BE2C (cell line): ENCODE data around the gene AOC1.

Experiments
- DNase-seq: peaks from one replicate; pipeline ENCODE4 v3.0.0-alpha.2; 2020
- H3K27me3 ChIP-seq: fragments of 250-450 bp; sonication (Bioruptor Pico); 2 replicates; pipeline ENCODE4 v1.5.1; 2020; ENCODE audit warnings: mild to moderate bottlenecking
- H3K36me3 ChIP-seq: fragments of 250-450 bp; sonication (Bioruptor Pico); 2 replicates; pipeline ENCODE4 v1.5.1; 2020; ENCODE audit warnings: mild to moderate bottlenecking
- H3K4me1 ChIP-seq: fragments of 250-450 bp; sonication (Bioruptor Pico); 2 replicates; pipeline ENCODE4 v1.5.1; 2020
- H3K4me3 ChIP-seq: 2 replicates; pipeline ENCODE4 v1.5.1; 2011; ENCODE audit warnings: low read depth, low read length
- H3K9me3 ChIP-seq: fragments of 250-450 bp; sonication (Bioruptor Pico); 2 replicates; pipeline ENCODE4 v1.5.1; 2020
- TF ChIP-seq, protein P1 (sequence below): IDR thresholded peaks from 2 replicates; pipeline ENCODE4 v1.5.1; 2012; ENCODE audit warnings: mild to moderate bottlenecking, low read depth, low read length

AOC1 gene

DNA sequence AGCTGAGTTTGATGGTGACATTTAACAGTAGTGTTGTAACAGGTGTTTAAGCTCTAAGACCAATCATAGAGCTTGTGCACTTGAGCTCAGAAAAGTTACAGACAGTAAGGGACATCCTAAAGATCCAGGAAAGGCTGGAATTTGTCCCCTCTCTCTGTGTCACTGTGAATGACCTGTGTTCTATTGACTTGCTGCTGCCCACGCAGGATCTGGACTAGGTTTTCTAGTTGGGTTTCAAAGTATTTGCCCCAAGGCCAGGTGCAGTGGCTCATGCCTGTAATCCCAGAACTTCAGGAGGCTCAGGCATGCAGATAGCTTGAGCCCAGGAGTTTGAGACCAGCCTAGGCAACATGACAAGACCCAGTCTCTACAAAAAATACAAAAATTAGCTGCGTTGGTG lies 17.1 kb downstream of the AOC1 start:
- no peaks in the 10 kb centered on the region for H3K9me3 ChIP-seq
- TF ChIP-seq, protein P1, sequence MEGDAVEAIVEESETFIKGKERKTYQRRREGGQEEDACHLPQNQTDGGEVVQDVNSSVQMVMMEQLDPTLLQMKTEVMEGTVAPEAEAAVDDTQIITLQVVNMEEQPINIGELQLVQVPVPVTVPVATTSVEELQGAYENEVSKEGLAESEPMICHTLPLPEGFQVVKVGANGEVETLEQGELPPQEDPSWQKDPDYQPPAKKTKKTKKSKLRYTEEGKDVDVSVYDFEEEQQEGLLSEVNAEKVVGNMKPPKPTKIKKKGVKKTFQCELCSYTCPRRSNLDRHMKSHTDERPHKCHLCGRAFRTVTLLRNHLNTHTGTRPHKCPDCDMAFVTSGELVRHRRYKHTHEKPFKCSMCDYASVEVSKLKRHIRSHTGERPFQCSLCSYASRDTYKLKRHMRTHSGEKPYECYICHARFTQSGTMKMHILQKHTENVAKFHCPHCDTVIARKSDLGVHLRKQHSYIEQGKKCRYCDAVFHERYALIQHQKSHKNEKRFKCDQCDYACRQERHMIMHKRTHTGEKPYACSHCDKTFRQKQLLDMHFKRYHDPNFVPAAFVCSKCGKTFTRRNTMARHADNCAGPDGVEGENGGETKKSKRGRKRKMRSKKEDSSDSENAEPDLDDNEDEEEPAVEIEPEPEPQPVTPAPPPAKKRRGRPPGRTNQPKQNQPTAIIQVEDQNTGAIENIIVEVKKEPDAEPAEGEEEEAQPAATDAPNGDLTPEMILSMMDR = no peak
- H3K27me3 ChIP-seq = no peaks in the 10 kb centered on the region
- no peak overlapping the region for H3K4me3 ChIP-seq
- no peaks in the 10 kb centered on the region for H3K36me3 ChIP-seq
- no peaks in the 10 kb centered on the region for H3K4me1 ChIP-seq
- DNase-seq = no peak

DNA sequence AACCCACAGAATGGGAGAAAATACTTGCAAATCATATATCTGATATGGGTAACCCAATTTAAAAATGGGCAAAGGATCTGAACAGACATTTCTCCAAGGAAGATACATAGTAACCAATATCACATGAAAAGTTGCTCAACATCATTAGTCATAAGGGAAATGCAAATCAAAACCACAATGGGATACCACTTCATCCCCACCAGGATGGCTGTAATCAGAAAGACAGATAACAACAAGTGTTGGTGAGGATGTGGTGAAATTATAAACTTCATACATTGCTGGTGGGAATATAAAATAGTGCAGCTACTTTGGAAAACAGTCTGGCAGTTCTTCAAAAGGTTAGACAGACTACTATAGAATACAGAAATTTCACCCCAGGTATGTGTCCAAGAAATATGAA lies 19.3 kb downstream of the AOC1 start:
- no peak for DNase-seq
- H3K27me3 ChIP-seq = no peaks in the 10 kb centered on the region
- H3K36me3 ChIP-seq = no peaks in the 10 kb centered on the region
- no peaks in the 10 kb centered on the region for H3K9me3 ChIP-seq
- TF ChIP-seq, protein P1 = no peak
- H3K4me3 ChIP-seq = no peak overlapping the region
- H3K4me1 ChIP-seq = no peaks in the 10 kb centered on the region; the same call in 1 of the 2 replicates

DNA sequence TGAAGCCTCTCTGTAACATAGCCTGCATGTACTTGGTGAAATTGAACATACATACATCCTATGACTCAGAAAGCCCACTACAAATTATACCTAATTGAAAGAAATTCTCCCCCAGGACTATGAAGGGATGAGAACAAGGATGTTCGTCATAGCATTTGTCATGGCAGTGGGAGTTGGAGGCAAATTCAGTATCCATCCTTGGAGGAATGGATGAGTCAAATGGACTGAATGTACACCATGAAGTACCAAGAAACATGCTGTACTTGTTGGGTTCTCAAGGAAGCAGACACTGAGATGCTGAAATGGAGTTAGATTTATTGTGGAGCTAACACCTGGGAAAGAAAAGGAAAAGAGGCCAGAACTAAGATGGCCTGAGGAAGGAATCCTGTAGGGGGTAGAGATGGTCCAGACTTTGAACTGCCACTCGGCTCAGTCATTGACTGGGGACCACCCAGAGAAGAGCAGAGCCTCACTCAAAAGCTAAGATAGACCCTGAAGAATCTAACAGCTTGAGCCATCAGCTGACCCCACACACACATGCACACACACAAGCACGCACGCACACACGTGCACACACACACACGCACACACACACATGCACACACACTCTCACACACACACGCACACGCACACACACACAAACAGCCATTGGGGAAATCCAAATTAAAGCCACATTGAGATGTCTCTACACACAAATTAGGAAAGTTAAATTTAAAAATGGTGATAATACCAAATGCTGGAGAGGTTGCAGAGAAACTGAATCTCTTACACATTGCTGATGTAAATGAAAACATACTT lies 22.3 kb downstream of the AOC1 start:
- Histone ChIP-seq H3K27me3 (no peaks in the 10 kb centered on the region), H3K36me3 (no peaks in the 10 kb centered on the region), H3K4me1 (no peaks in the 10 kb centered on the region; the same call in 1 of the 2 replicates), H3K4me3 (no peak overlapping the region), H3K9me3 (no peaks in the 10 kb centered on the region)
- TF ChIP-seq, protein P1 = no peak
- DNase-seq = no peak

DNA sequence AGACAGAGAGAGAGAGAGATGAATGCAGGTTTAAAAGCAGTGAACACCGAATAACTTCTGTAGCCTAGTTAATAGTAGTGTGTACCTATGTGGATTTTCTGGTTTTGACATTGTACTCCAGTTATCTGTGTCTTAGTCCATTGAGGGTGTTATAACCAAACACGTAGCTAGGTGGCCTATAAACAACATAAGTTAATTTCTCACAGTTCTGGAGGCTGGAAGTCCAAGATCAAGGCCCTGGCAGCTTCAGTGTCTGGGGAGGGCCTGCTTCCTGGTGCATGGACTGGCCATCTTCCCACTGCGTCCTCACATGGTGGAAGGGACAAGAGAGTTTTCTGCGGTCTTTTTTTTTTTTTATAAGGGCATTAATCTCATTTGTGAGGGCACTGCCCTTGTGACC lies 23.5 kb downstream of the AOC1 start:
- Histone ChIP-seq H3K27me3 (no peaks in the 10 kb centered on the region), H3K36me3 (no peaks in the 10 kb centered on the region), H3K4me1 (no peaks in the 10 kb centered on the region; the same call in 1 of the 2 replicates), H3K9me3 (no peaks in the 10 kb centered on the region), H3K4me3 (no peak overlapping the region)
- no peak for DNase-seq
- TF ChIP-seq, protein P1 = peak; percentile 37

DNA sequence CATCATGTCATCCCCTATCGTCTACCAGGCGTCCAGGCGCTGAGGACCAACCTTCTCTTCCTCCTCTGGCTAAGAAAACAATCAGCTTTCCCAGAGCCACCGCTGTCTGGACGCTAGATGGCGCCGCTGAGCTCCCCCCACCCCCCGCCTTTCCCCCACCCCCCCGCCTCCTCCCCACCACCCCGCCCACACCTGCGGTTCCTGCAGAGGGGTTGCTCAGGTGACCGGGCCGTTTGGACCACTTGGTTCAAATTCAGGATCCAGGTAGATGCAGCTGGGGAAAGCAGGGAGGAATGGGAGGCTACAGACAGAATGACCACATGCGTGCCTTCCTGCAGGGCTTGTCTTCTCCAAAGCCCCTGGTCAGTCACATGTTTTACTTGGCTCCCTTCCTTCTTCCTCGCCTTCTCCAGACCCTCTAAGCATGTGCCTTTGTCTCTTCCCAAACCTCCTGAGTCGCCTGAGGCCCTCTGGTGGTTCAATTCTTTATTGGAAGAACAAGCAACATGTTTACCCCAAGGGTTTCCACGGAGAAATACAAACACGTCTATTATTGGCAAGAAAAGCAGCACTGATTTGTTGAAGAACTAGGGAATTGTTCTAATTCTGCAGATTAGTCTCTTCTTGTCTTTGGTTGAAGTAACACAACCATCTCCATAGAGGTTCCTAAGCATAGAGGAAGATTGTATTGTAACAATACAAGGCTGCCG lies 24.7 kb downstream of the AOC1 start:
- no peaks in the 10 kb centered on the region for H3K9me3 ChIP-seq
- peak; percentile 84 for DNase-seq
- no peaks in the 10 kb centered on the region for H3K27me3 ChIP-seq
- TF ChIP-seq, protein P1 = peak; percentile 78
- H3K4me1 ChIP-seq = no peaks in the 10 kb centered on the region; the same call in 1 of the 2 replicates
- no peaks in the 10 kb centered on the region for H3K36me3 ChIP-seq
- peak overlapping the region; percentile 39 for H3K4me3 ChIP-seq

DNA sequence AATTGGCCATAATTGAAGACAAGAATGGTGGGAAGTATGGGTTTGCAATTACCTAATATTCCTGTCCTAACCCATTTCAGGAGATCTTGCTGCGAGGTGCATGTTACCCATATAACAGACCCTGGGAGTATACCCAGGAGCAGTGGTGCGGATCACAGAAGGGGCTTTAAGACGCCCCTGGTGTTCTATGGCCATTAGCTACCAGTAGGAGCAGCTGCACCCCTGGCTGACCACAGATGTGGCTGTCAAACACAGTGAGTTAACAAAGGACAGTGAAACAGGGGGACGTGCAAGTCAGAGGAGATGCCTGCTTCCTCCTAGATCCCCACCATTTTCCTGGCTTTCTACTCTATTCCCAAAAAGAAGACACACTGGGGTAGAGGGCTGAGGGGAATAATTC lies 25.2 kb downstream of the AOC1 start:
- DNase-seq = no peak
- TF ChIP-seq, protein P1 = no peak
- Histone ChIP-seq H3K4me3 (no peak overlapping the region), H3K27me3 (no peaks in the 10 kb centered on the region), H3K36me3 (no peaks in the 10 kb centered on the region), H3K4me1 (no peaks in the 10 kb centered on the region; the same call in 1 of the 2 replicates), H3K9me3 (no peaks in the 10 kb centered on the region)
